ENCODE data around the gene OTOGL.
A peak's percentile ranks its signal among the peaks of the same experiment; 100 is the strongest.
"Not testable (repeated sequence)": the region's sequence is repeated elsewhere in the genome, so short reads cannot be mapped to it uniquely, and the experiment has no call there.

Gene OTOGL

DNA sequence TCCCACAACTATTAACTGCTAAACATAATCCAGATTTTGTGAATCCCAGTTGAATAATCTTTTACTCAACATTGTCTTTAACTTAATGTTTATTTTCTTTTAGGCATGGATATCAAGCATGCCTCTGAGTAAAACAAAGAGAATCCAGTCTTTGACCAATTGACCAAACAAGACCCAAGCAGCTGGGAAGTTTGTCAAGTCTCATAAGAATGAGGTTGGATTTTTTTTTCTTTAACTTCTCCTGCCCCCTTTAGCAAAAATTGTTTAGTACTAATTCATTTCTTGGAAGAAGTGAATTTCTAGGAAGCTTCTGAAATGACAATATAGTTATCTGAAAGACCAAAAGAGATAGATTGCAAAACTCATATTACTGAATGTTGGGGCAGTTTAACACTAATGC, 89.9 kb downstream of the OTOGL start:
- DNase-seq, result no peak

DNA sequence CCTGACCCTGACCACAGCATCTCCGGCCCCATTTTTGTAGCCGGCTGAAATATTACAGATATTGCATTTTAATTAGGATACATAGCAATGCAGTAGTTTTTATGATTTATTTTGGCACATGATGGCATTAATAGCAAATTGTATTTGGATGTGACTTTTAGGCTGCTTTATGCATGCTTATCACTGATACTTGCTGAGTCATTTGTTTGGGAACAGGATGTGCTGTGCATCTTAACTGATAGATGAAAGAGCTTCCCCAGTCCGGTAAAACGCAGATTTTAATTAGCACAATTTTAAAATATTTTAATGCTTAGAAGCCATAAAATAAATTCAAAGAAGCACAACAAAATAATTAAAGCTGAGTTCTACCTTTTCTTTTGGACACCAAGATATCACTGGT, 90.7 kb downstream of the OTOGL start:
- no peak for DNase-seq

DNA sequence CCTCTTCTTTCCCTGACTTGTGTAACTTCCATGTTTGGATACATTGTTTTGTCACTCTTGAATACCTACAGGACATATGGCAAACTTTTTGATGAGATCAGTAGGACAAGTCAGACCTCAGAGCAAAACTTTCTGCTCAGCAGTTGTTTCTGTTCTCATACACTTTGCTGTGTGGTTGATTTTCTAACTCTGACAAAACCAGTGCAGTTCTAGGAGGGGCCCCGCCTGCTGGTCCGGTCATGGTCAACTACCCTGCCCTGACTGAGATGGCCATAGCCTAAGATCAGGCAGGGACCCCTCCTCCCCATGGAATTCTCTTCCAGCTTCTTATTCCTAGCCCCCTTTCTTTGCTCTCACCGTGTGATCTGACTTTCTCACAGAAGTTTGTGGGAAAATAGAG, 92.8 kb downstream of the OTOGL start:
- DNase-seq, result no peak

DNA sequence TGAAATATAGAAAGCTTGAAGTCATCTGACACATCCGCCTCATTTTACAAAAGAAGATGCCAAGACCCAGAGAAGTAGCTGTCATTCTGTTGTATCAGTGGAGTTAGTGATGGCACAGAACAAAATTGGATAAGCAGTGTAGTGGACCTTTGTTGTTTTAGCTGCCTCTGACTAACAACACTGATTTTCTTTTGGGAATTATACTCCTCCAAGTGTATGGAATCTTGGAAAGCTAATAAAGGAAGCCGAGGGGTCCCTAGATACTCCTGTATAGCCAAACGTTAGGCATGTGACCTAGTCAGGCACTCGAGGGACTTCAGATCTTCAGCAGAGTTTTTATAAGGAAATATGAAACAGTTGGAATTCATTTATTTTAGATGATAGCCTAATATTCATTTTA, 94.5 kb downstream of the OTOGL start:
- no peak for DNase-seq

DNA sequence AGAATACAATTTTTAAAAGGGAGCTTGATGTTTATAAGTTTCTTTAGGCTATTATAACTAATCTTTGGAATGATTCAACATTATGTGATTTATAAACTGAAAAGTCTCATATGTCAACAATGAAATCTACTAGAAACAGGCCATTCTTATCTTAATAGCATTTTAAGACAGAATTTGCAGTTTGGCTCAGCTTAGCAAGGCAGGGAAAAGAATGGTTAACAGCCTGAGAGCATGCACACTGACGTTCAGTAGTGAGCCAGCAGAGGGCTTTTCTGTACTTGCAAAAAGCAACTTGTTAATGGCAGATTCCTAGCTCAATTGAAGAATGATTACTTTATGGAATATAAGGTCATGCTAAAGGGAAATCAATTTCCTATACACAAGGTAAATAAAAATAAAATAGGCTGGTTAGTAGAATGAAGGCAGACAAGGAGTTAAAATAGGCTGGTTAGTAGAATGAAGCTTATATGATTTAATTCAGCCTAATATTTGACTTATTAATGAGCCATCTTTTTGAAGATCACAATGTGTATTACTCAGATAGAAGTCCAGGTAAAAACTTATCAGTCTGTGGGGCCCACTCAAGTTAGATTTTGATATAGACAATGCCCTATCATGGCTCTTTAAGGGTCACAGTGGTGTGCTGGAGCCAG, 95.9 kb downstream of the OTOGL start:
- DNase-seq, result peak; percentile 8

DNA sequence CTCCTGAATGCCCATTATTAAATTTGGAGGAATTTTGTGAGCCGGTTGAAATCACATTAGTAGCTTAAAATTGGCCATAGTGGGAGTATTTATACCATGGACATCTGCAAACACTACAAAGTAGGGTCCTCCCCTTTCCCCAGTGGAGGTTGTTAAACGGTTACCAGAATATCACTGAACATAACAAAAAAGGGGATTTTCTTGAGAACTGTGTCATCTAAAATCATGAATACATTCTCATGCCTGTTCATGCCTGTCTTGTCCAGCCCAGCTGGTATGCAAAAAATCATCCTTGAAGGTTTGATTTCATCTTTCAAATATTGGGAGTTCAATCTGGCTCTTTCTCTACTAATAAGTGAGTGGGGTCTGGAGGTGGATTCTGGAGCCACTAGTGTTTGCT, 96.4 kb downstream of the OTOGL start:
- no peak for DNase-seq

DNA sequence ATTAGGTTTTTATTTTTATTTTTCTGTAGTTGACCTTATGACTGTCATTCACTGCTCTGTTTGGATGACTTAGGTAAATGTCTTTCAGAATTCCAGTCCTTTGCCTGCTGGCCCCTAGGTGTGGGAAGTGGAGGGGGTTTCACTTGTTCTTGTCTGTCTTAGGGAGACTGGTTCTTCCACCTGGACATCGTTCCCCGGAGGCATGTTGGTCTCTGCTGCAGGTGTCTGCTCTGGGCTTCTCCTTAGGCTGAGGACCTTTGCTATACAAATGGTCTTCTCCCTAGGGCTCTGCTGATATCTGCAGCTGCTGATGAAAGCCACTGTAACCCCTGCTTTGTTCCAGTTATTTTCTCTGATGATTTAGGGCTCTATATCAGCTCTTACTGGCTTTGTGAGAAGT, 97.1 kb downstream of the OTOGL start:
- no peak for DNase-seq

DNA sequence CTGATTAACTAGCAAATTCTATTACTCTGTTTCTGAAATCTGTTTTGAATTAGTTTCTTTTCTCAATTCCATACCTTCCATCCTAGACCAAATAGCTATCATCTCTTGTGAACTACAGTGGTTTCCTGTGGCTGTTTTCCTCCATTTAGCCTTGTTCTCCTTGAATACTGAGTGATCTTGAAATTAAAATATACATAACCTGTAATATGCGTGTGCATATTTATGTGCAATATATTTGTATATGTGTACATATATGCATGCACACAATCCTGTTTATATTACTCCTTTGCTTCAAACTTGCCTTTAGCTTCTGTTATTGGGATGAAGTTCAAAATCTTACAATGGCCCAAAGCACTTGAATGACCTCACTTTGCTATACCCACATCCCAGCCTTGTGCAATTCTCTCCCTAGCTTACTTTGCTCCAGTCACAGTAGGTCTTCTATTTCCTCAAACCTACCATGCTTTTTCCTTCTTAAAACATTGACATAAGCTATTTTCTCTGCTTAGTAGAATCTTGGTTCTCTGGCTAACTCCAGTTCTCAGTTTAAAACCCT, 99.5 kb downstream of the OTOGL start:
- no peak for DNase-seq

DNA sequence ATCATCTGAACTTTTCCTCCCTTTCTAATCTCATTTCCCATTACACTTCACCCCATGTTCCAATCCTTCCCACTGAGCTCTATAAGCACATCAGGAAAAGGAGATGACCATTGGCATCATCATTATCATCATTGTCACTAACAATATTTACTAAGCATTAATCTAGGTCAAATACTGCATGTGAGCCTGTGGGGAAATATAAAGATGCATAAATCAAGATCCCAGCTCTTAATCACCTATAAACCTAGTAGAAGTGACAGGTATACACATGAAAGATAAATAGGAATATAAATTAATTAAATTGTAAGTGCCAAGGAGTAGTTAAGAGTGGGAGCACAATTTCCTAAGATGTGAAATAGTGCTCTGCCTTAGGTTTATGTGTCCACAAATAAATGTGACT, 100.6 kb downstream of the OTOGL start:
- DNase-seq, result no peak

DNA sequence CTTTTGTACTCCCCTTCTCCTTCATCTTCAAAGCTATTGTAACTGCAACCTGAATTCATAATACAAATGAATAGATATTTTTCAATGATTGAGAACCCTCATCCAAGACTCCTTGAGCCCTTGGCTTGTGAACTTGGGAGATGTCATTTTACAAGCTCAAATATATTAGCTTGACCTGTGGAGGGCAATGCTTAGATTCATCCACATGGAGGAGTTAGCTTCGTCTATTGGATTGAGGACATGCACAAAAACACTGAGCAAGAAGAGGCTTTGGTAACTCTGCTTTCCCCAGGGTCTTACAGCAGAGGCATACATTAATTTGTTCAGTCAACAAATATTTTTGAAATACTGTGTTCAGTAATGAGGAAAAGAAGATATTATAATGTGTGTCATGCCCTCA, 101.1 kb downstream of the OTOGL start:
- DNase-seq, result no peak

DNA sequence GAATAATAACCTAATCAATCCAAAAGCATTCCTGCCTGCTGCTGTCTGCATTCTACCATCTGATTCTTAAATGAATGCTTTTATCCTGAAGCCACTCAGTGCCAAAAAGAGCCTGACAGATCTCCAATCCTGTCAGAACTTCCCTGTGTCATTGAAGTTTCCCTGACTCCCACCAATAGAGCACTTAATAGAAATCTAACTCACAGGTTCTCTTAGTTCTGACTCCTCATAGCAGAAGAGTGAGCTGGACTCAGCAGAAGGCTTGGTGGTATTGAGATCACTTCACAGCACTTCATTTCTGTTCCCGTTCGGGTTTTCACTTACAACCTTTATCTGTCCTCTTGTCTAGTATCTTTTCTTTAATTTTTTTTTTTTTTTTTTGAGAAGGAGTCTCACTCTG, 102.6 kb downstream of the OTOGL start:
- DNase-seq, result no peak

DNA sequence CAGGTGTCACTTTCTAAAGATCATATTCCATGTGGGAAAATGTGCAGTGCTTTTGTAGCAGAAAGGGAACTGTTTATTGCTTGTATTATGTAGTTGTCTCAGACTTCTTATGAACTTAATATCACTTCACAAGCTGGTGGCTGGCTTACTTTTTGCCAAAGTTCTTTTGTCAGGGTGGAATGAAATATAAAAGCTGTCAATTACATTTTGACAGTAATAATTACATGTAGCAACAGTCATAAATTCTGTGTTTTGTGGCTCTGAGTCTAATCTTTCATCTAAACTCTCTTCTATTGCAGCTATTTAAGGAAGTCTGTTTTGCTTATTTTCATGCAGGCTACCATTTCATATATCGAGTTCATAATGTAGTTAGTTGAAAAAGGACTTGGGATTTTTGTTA, 106.6 kb downstream of the OTOGL start:
- DNase-seq, result no peak

DNA sequence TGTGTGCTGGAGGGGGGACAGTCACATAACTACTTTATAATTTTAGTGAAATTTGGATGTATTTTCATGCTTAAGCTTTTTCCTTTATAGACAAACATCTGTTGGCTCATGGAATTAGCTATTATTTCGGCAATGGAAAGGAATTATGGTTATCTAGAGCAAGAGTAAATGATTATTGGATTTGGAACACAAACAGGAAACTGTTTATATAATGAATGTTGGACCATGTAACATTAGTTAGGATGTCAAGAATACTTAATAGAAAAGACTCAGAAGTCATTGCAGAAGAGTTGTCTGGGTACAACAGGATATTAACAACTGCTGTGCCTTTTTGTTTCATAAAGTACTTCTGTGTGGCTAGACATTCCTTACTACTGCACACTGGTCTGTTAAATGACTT, 108.7 kb downstream of the OTOGL start:
- DNase-seq, result no peak

DNA sequence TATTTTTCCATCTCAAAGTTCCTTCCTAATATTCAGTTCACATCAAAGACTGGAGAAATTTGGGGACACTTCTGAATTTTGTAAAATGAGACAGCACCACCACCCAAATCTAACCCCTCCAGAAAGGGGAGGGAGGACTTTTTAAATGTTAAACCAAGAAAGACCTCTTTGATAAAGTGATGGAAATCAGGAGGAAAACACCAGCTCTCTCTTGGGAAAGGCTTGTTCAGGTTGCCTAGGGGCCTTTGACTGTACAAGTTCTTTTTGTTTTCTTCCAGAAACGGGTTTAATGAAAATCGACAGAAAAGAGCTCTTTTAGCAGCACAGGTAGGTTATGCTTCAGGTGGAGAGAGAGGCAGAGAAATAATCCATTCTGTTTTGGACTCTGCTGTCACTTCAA, 112.3 kb downstream of the OTOGL start:
- DNase-seq, result no peak

DNA sequence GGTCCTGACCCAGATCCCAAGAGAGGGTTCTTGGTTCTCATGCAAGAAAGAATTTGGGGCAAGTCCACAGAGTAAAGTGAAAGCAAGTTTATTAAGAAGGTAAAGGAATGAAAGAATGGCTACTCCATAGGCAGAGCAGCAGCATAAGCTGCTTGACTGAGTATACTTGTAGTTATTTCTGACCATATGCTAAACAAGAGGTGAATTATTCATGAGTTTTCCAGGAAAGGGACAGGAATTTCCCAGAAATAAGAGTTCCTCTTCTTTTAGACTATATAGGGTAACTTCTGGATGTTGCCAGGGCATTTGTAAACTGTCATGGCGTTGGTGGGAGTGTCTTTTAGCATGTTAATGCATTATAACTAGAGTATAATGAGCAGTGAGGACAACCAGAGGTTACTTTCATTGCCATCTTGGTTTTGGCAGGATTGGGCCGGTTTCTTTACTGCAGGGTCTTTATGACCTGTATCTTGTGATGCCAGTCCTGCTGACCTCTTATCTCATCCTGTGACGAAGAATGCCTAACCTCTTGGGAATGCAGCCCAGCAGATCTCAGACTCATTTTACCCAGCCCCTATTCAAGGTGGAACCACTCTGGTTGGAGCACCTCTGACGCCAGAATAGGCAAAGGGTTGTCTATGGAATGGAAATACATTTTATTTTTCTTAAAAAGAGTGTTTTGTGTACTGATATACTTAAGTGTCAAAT, 113.8 kb downstream of the OTOGL start:
- DNase-seq, result no peak

DNA sequence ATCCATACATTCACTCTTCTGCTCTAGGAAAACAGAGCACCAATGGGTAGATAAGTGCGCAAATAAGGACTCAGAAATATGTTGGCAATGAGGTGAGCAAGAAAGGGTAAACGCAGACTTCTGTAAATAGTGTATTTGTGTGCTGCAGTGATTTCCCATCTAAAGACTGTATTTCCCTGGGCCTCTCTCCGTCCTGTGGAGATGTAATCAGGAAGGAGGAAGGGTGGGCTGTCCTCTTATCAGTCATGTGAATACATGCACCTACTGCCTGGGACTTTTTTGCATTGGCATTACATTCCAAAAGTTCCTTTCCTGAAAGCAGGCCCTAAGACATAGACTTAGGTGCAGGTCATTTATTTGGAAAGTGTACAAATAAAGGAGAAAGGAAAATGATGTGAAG, 114.5 kb downstream of the OTOGL start:
- DNase-seq, result no peak

DNA sequence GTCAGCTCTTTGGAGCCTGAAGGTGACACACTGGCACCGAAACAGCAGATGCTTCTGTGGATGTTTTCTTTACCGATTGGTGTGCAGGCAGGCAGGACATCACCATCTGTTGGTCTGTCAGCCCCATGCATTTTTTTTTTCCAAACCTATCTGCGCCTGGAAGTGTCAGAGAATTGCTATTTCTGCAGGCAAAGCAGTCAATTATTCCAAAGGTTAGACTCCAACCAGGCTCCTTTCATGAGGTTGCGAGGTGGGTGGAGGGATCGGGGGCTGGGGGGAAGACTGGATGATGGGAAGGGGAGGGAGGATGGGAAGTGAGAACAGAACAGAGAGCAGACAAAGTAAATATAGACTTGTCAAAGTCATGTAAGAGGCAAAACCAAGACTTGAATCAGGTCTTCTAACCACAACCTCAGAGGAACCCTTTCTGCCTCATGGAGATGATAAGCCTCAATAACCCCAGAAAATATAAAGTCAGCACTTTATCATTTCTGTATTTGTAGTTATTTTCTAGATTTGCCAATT, 117.7 kb downstream of the OTOGL start:
- no peak for DNase-seq

DNA sequence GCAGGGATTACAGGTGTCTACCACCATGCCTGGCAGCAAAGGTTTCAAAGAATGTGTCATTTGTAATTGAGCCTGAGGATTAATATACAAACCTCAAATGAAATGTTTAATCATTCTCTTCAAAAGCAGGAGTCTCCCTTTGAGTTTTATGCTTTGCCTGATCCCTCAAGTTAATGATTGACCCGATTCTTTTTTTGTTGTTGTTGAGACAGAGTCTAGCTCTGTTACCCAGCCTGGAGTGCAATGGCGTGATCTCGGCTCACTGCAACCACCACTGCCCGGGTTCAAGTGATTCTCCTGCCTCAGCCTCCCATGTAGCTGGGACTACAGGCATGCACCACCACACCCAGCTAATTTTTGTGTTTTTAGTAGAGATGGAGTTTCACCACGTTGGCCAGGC, 119.6 kb downstream of the OTOGL start:
- DNase-seq, result not testable (repeated sequence)

DNA sequence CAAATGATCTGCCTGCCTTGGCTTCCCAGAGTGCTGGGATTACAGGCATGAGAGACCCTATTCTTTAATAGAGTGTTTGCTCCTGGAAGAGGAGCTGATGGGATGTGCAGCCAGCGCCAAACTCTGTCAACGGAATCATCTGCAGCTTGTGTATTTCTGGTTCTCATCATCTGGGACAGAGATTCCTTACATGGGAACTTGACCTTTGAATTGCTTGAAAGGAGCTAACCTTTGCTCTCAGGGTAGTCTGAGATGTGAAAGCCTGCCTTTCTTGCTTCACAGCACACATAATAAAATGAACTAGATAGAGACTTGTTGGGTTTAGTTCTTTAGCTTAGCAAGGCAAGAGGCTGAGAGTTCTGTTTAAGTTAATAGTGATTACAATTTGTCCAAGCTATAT, 120.0 kb downstream of the OTOGL start:
- DNase-seq, result no peak

DNA sequence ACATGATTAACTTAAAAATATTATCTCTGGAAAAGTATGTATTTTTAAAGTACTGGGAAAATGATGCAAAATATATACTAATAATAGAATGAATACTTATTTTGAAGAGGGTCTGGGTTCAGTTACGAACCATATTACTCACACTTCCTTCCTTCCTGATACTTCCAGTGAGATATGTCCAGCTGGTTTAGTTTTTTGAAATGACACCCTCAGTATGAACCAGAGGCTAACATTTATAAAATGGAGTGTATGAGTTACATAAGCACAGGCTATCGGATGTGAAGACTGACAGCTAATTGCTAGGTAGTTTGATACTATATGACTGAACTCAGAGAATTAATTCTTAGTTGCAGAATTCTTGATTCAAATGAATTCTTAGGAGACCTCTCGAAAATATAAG, 122.9 kb downstream of the OTOGL start:
- no peak for DNase-seq

DNA sequence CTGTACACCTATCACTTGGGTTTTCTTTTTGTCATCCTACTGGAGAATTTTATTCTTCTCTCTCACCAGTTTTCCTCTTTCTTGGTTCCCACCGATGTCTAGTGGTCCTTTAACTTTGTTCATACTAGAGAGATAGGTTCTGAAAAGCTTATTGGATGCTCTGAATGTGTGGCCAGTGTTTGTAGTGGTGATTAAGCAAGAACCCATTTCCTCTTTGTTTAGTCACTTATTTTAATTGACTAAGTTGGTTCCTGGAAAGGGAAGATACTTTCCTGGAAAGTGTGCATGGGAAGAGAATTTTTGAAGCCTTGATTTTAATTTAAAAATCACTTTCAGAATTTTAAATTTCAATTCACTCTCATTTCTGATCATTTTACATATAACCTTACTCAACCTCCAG, 127.2 kb downstream of the OTOGL start:
- no peak for DNase-seq

DNA sequence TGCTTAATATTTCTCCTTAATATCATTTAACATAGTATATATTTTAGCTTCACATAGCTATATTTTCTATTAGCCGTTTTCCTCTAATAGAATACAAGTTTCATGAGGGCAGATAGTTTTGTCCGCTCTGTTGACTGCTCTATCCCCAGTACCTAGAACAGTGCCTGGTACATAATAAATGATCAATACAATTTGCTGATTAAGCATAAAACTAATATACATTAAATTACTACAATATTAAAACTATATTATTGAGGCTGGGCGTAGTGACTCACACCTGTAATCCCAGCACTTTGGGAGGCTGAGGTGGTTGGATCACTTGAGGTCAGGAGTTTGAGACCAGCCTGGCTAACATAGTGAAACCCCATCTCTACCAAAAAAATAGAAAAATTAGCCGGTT, 128.6 kb downstream of the OTOGL start:
- DNase-seq, result not testable (repeated sequence)

DNA sequence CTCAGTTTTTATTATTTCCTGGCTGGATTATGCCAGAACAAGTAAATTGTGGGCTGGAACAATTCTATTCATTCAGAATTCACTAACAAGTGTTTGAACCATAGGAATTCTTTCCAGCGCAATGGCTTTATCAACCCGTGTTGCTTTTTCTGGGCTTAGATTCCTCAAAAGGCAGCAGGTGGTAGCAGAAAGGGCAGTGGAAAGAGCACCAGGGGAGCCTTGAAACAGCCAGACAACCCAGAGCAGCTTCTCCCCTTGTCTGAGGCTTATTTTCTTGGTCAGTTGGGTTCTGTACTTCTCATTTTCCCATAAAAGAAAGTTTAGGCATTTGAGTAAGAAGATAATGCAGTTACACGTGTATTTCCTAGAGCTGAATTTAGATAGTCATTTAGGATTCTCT, 130.7 kb downstream of the OTOGL start:
- no peak for DNase-seq

DNA sequence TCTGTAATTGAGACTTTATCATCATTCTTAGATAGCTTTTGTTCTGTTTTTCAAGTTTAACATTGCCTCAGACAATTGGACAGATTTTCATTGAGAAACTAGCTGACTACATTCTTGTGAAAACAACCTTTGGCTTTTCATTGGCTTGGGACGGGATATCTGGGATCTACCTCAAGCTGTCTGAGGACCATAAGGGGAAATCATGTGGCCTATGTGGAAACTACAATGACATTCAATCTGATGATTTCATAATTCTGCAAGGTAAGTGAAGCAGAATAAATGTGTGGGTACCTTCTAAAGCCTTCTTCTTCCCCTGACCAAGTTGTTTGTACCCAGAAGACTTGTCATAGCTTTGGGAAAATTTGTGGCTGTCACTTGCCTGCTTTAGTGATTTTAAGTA, 133.5 kb downstream of the OTOGL start:
- DNase-seq, result no peak

DNA sequence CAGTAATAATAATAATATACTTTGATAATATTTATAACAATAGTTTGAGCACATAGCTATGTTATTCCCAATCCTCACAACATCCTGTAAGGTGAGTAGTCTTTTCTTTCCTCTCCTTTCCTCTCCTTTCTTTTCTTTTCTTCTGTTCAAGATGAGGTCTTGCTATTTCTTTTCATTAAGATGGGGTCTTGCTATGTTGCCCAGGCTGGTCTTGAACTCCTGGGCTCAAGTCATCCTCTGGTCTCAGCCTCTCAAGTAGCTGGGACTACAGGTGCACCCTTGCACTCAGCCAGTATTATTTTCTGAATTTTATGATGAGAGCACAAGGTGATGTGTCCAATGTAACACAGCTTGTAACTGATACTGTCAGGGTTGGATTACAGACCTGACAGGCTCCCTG, 134.6 kb downstream of the OTOGL start:
- DNase-seq, result no peak

All from midbrain (tissue), 1 donor.